NCI-H1930 (cell line): ENCODE data around the gene ASB8.

Source experiments
- DNase-seq, 2 experiments: peaks; one replicate each; lab custom pipeline; 2025; lab: John Stamatoyannopoulos, UW

The ASB8 gene

GRCh38 chr12:48157018-48157888, at the start of gene ASB8:
ASB8 (minus strand) TSS chr12:48157515; CDS start chr12:48153496, 4,019 bp downstream.
- DNase-seq = peak; percentile 95 to 97

DNA sequence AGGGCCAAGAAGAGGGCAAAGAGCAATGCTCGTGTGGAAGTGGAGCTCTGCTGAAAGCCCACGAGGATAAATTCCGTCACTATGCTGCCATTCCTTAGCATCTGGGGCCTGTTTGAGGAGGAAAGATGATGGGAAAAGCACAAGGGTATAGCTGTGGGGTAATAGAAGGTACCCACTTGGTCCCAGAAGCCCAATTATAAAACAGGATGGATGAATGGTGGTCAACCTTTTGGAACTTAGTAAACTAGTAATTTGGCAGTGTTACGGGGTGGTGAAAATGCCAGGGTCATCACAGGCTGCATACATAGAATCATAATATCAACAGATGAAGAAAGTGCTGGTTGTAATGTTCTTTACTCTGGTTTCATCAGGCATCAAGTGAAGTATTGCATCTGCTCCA, 45.9 kb upstream of the ASB8 start, which contains the start of gene OR10AD1:
Gene OR10AD1 (minus strand): TSS at position 101 of the 400 bp plus-strand sequence. CDS start 0 bp downstream, at position 101.
- DNase-seq = no peak

DNA sequence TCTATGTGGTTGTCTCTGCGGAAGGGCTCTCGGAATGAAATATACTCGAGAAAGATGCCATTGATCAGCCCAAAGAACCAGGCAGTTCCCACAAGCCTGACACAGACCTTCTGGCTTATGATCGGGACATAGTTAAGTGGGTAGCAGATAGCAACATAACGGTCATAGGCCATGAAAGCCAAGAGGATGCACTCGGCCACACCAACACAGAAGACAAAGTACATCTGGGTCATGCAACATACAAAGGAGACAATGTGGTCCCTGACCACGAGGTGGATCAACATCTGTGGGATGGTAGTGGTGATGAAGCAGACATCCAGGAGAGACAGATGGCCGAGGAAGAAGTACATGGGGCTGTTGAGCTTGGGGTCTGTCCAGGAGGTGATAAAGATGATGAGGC, 45.5 kb upstream of the ASB8 start:
- DNase-seq = no peak

DNA sequence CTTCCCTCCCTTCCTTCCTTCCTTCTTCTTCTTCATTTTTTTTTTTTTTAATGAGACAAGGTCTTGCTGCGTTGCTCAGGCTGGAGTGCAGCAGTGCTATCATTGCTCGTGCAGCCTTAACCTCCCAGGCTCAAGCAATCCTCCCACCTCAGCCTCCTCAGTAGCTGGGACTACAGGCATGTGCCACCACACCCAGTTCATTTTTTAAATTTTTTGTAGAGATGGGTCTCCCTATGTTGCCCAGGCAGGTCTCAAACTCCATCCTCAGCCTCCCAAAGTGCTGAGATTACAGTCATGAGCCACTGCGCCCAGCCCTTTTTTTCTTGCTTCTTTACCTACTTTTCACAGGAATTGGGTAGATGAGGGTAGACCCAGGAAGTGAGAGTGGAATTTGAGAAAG, 44.2 kb upstream of the ASB8 start:
- DNase-seq = no peak

GRCh38 chr12:48201091-48201490, 43.8 kb upstream of the ASB8 start:
- no peak for DNase-seq

DNA sequence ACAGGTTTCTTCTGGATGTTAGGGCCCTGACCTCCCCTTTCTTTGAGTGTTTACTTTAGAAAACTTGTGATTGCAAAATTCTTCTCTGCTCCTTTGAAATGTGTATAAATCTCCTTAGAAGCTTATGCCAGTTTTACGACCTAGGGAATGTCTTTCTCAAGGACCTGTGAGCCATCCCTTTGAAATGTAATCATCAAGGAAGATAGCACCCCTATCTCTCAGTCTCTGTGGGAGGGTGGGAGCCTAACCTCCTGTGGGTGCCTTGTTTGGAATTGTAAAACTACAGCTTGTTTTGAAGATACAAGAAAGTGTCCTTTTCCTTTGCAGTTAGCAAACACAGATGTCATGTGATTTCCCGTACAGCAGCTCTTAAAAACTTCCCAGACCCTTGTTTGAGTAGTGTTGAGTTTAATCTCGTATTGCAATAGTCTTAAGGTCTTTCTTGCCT, 42.5 kb upstream of the ASB8 start:
- DNase-seq = no peak

GRCh38 chr12:48198985-48199384, 41.7 kb upstream of the ASB8 start:
- no peak for DNase-seq

DNA sequence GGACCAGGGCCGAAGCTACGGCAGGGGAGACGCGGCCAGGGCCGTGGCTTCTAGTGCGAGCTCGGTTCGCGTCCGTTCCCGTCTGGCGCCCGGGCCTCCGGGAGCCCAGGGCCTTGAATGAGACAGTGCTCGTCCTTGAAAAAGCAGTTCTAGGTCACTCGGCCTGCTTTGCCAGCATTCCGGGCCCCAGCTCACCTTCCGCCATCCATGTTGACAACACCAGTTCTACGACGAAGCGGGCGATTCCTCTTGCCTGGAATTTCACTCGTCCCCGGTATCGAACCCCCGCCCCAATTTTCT, 41.3 kb upstream of the ASB8 start:
- no peak for DNase-seq

- DNase-seq = peak; percentile 95
Measured at GRCh38 chr12:48197971-48198671, 40.8 kb upstream of the ASB8 start.

DNA sequence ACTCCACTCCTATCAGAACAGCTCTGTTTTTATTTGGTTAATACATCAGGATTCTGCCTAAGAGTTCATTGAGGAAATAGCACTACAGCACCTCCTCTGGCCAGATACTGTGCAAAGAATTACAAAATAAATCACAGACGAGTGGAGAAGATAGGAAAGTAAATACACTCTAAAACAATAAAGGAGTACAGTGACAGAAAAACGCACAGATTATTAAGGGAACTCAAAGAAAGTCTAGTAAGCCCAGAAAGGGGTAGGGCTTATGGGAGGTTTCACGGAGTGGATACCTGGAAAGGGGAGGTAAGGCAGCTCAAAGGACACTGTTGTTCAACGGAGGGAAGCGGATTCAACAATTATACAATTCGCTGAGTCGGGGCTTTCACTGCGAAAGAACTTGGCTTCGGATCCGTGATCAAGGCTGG, 40.2 kb upstream of the ASB8 start:
- no peak for DNase-seq

DNA sequence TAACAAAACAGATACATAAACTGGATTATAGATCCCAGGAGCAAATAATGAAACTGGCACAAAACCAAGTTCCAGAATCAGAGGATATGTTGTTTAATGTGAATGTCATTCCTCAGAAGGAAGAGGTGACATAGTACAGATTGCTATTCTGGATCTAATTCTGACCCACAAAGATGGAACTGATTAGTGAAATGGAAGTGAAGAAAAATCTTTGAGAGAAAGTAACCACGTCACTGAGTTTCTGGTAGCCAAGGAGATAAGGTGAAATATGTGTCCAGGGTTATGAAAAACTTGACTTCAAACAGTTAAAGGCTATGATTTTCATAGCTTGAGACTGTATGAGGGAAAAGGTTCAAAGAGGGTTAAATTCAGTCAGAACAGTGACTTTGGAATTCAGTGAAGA, 37.5 kb upstream of the ASB8 start:
- DNase-seq = no peak

DNA sequence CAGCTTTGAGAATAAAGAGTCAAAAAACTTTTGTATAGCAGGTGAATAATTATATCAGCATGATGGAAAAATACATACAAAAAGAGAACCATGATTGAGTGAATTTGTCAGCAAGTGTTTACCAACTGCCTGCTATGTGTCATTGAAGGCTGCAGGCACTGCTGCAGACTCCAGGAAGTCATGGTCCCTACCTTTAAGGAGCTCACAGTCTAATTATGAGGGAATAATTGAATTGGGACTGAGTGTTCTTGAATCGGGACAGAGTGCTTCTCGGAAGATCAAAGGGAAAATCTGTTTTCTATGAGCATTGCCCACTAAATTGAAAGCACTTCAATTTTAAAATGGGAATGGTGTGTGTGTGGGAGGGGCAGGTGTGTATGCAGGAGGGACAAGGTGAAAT, 36.3 kb upstream of the ASB8 start:
- no peak for DNase-seq

DNA sequence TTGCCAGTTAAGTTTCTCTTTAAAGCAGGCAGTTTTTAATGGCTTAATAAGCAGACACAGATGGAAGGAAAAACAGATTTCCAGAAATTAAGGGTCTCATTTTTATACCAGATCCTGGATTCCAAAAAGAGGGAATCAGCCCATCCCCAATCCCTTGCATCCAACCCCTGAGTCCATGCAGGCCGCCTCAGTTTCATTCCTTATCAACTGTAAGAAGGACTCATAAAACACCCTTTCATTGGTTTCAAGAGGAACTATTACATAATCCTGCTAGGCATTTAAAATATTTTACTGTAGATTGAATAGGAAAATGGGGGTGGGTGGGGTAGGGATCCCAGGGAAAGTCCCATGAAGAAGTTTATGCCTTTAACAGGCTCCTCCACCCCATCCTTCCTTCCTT, 35.5 kb upstream of the ASB8 start:
- DNase-seq = no peak

DNA sequence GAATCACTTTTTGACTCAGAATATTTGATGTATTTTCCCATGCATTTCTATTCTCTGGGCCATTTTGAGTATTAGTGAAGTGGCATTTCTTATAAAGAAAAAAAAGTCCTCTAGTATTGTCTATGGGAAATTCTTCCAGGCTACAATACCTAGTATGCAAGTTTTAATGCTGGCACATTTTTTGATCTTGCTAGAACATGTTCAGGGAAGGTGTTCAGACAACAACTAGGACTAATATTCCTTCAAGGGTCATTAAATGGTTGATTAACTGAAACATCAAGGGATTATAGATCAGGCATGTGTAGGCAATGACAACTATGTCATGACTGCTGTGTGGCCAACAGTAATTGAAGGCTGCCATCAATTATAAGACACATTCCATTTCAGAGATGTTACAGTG, 33.8 kb upstream of the ASB8 start:
- no peak for DNase-seq

- peak; percentile 39 to 58 for DNase-seq
Measured at GRCh38 chr12:48189331-48190125, 32.2 kb upstream of the ASB8 start.

DNA sequence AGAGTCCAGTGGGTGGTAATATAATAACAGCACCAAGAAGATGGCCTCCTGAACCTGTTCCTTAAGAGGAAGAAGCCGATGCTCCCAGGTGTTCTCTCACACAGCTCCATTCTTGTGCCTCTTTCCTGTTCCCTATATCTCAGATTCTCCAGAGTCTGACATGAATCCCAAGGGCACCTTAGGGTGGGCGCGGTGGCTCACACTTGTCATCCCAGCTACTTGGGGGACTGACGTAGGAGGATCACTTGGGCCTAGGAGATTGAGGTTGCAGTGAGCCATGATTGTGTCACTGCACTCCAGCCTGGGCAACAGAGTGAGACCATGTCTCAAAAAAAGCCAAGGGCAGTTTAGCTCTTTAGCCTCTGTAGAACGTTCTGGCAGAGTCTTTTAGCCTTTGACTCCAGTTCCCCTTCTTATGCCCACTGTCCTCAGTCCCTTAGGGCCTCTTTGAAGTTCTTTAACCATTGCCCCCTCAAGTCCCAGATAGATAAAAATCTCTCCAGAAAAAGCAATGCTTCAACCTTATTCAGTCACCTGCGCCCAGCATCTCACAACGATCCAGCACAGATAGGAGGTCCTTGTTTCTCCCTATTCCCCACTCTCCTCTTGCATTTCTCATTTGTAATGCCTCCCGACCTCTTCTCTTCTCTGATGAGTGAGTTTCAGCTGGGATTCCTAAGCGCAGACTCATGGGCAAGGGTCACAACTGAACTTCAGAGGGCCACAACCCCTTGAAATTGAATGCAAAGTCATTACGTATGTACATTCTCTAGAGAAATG, 30.8 kb upstream of the ASB8 start:
- no peak for DNase-seq

- no peak for DNase-seq
Measured at GRCh38 chr12:48185181-48185919, 28.0 kb upstream of the ASB8 start.

- no peak for DNase-seq
Measured at GRCh38 chr12:48184549-48184922, 27.2 kb upstream of the ASB8 start.

DNA sequence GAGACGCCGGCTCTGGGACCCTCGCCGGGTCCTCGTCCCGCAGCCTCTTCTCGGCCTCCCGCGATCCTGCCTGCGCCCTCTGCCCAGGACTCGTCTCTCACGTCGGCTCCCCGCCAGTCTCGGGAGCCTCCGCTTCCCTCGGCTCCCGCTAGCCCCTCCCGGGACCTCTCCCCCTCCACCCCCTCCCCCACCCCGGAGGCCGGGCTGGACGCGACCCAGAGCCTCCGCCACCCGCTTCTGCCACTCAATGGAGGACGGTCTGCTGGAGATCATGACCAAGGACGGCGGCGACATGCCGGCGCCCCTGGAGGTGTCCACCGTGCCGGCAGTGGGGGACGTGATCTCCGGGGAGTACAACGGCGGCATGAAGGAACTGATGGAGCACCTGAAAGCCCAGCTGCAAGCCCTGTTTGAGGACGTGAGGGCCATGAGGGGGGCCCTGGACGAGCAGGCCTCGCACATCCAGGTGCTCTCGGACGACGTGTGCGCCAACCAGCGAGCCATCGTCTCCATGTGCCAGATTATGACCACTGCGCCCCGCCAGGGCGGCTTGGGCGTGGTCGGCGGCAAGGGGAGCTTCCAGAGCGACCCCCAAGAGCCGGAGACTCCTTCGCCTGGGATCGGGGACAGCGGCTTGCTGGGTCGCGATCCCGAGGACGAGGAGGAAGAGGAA, 26.7 kb upstream of the ASB8 start:
- DNase-seq = no peak

- peak; percentile 83 to 86 for DNase-seq
Measured at GRCh38 chr12:48183091-48183875, 26.0 kb upstream of the ASB8 start, which contains the start of gene CCDC184. CCDC184 (plus strand) TSS chr12:48183644; CDS start chr12:48184123, 479 bp downstream.
